K562 (cell line): ENCODE measurements around the gene TAT. TPM values are rescaled to one million over a fixed set of nuclear protein-coding genes. Genes with fewer than 3 reads are reported as not detected.

Source experiments
- ATAC-seq: fragments of 200-7000 bp; cut with Tn5 transposase; 3 replicates; pipeline ENCODE4 v1.9.1; 2020; ENCODE audit warnings: moderate library complexity
- BruUV-seq: library from RNA; stranded (reverse); fragments of 400-500 nt; replicated peaks from 2 replicates; lab custom pipeline; 2021; lab: Mats Ljungman, UMichigan
- CTCF ChIA-PET: fragments of 300-600 bp; formaldehyde crosslinking; extraction: SDS; loops from one replicate; lab custom pipeline; 2021; ENCODE audit warnings: low intra/inter-chr PET ratio; lab: Yijun Ruan, JAX
- POLR2A ChIA-PET: fragments of 300-600, 350-650 bp; sonication (Branson Sonifier 250); formaldehyde crosslinking; extraction: SDS; loops from one replicate; lab custom pipeline; 2021; ENCODE audit warnings: antibody characterized with exemption, inconsistent platforms; lab: Yijun Ruan, JAX
- DNase-seq, 4 experiments: peaks; one replicate each; pipeline versions ENCODE4 v3.0.0 to v3.0.0-alpha.2; 2011 to 2018; ENCODE audit warnings: low spot score in 3 of 4, mixed read lengths in 3 of 4; ENCODE audit errors: extremely low read depth in 1 of 4
- FAIRE-seq: peaks from 2 replicates; lab custom pipeline; 2011; peaks lifted over from hg19 to GRCh38; lab: Jason Lieb, UNC
- H2AFZ ChIP-seq: 2 replicates; pipeline ENCODE4 v1.6.0; 2011; ENCODE audit warnings: low read depth, low read length, control low read depth, inconsistent platforms
- H3K27ac ChIP-seq: fragments of 200-600 bp; 3 replicates; pipeline ENCODE4 v1.8.0; 2011; ENCODE audit warnings: low read depth, mild to moderate bottlenecking, control low read depth, inconsistent platforms, low read length, moderate library complexity, mixed read lengths; ENCODE audit errors: extremely low read depth
- H3K27me3 ChIP-seq, 2 experiments: fragments of 300-600 bp in 1 of 2; 2 replicates in 1 of 2; 3 replicates in 1 of 2; pipeline versions ENCODE4 v1.6.0 to v1.8.0; 2011; ENCODE audit warnings: inconsistent platforms in 2 of 2, low read length in 2 of 2, mild to moderate bottlenecking in 1 of 2, mixed read lengths in 1 of 2, moderate library complexity in 1 of 2; ENCODE audit not compliant: control insufficient read depth in 2 of 2, insufficient read depth in 2 of 2
- H3K36me3 ChIP-seq: fragments of 300-600 bp; 3 replicates; pipeline ENCODE4 v1.8.0; 2011; ENCODE audit warnings: mild to moderate bottlenecking, low read length, inconsistent platforms; ENCODE audit not compliant: control insufficient read depth, insufficient read depth
- H3K4me1 ChIP-seq, 2 experiments: fragments of 200-600 bp in 1 of 2; replicated peaks in 1 of 2; 2 replicates in 1 of 2; 3 replicates in 1 of 2; pipeline versions ENCODE4 v1.5.1 to v1.8.0; 2011; ENCODE audit warnings: inconsistent platforms in 2 of 2, low read length in 2 of 2, mild to moderate bottlenecking in 1 of 2, mixed read lengths in 1 of 2, moderate library complexity in 1 of 2; ENCODE audit not compliant: control insufficient read depth in 2 of 2, insufficient read depth in 2 of 2
- H3K4me2 ChIP-seq: 2 replicates; pipeline ENCODE4 v1.6.1; 2011; ENCODE audit warnings: low read length, control low read depth, inconsistent platforms, mixed read lengths; ENCODE audit not compliant: insufficient read depth
- H3K4me3 ChIP-seq: fragments of 200-600 bp; sonication (generic), shearing (Covaris generic); 2 replicates; pipeline ENCODE4 v1.5.1; 2016; ENCODE audit warnings: control low read depth, inconsistent platforms
- H3K79me2 ChIP-seq: fragments of 200-600 bp; 3 replicates; pipeline ENCODE4 v1.8.0; 2011; ENCODE audit warnings: low read length, inconsistent platforms; ENCODE audit not compliant: control insufficient read depth, insufficient read depth
- H3K9ac ChIP-seq, 2 experiments: 2 replicates each; pipeline versions ENCODE4 v1.6.0 to v1.6.1; 2011; ENCODE audit warnings: low read depth in 2 of 2, low read length in 2 of 2, control low read depth in 1 of 2, inconsistent platforms in 1 of 2, mild to moderate bottlenecking in 1 of 2, mixed read lengths in 1 of 2; ENCODE audit not compliant: insufficient read depth in 1 of 2
- H3K9me1 ChIP-seq: one replicate; pipeline ENCODE4 v1.6.0; 2011; ENCODE audit warnings: inconsistent platforms, mild to moderate bottlenecking, low read length, moderate library complexity; ENCODE audit not compliant: control insufficient read depth, insufficient read depth
- H3K9me3 ChIP-seq: replicated peaks from 2 replicates; pipeline ENCODE4 v1.5.1; 2011; ENCODE audit warnings: low read depth, low read length, inconsistent platforms; ENCODE audit not compliant: control insufficient read depth, insufficient read depth
- H4K20me1 ChIP-seq: replicated peaks from 2 replicates; pipeline ENCODE4 v1.6.1; 2011; ENCODE audit warnings: low read length, inconsistent platforms, mixed read lengths; ENCODE audit not compliant: control insufficient read depth, insufficient read depth
- E2F6 ChIP-seq, 2 experiments: IDR thresholded peaks; 2 replicates each; pipeline ENCODE4 v1.6.1; 2011; ENCODE audit warnings: borderline replicate concordance in 1 of 2, control low read depth in 1 of 2, low read depth in 1 of 2, low read length in 1 of 2, mild to moderate bottlenecking in 1 of 2, mixed read lengths in 1 of 2, moderate library complexity in 1 of 2; ENCODE audit not compliant: insufficient read depth in 1 of 2, insufficient read length in 1 of 2, poor library complexity in 1 of 2, severe bottlenecking in 1 of 2; ENCODE audit errors: extremely low read depth in 1 of 2
- HNRNPL ChIP-seq: fragments of 200-400 bp; formaldehyde crosslinking; IDR thresholded peaks from 2 replicates; pipeline ENCODE4 v1.6.1; 2017; ENCODE audit warnings: low read depth, mild to moderate bottlenecking, low read length
- MYBL2 ChIP-seq, 2 experiments: fragments of 450-650 bp in 1 of 2; sonication (generic) in 1 of 2; formaldehyde crosslinking in 1 of 2; IDR thresholded peaks; 2 replicates each; pipeline versions ENCODE4 v1.6.1 to v1.8.1; 2017 to 2022; ENCODE audit warnings: borderline replicate concordance in 1 of 2, inconsistent platforms in 1 of 2, low read depth in 1 of 2, mild to moderate bottlenecking in 1 of 2, missing genetic modification reagents in 1 of 2, moderate library complexity in 1 of 2
- NBN ChIP-seq: fragments of 450-650 bp; IDR thresholded peaks from 2 replicates; pipeline ENCODE4 v1.6.1; 2016; ENCODE audit warnings: low read depth, mild to moderate bottlenecking
- NFIC ChIP-seq: fragments of 450-650 bp; IDR thresholded peaks from 2 replicates; pipeline ENCODE4 v1.6.1; 2017; ENCODE audit warnings: mild to moderate bottlenecking, inconsistent platforms
- PRMT5 ChIP-seq: sonication (generic); formaldehyde crosslinking; IDR thresholded peaks from 2 replicates; pipeline ENCODE4 v1.5.0; 2020; ENCODE audit warnings: missing genetic modification reagents
- RAD21 ChIP-seq, 2 experiments: fragments of 250-450 bp in 1 of 2; fragments of 450-650 bp in 1 of 2; sonication (Bioruptor Pico) in 1 of 2; formaldehyde crosslinking in 1 of 2; IDR thresholded peaks in 1 of 2; conservative IDR thresholded peaks in 1 of 2; 2 replicates each; pipeline versions ENCODE4 v1.4.0 to v1.8.0; 2020 to 2022; ENCODE audit warnings: mild to moderate bottlenecking in 2 of 2, moderate library complexity in 1 of 2
- SIX5 ChIP-seq, 2 experiments: IDR thresholded peaks; 2 replicates each; pipeline ENCODE4 v1.6.1; 2011; ENCODE audit warnings: low read length in 2 of 2, borderline replicate concordance in 1 of 2, low read depth in 1 of 2, mild to moderate bottlenecking in 1 of 2, moderate library complexity in 1 of 2; ENCODE audit not compliant: insufficient read depth in 1 of 2
- SP1 ChIP-seq: sonication (generic); formaldehyde crosslinking; IDR thresholded peaks from 2 replicates; pipeline ENCODE4 v1.8.1; 2022; ENCODE audit warnings: mild to moderate bottlenecking, missing genetic modification reagents
- STAG1 ChIP-seq: sonication (generic); formaldehyde crosslinking; IDR thresholded peaks from 2 replicates; pipeline ENCODE4 v1.5.0; 2020; ENCODE audit warnings: missing genetic modification reagents, borderline replicate concordance
- U2AF1 ChIP-seq: fragments of 200-400 bp; formaldehyde crosslinking; optimal IDR thresholded peaks from 2 replicates; pipeline ENCODE3; 2017; ENCODE audit warnings: mild to moderate bottlenecking, low read depth, low read length, moderate library complexity
- ZBTB8A ChIP-seq: fragments of 450-650 bp; IDR thresholded peaks from 2 replicates; pipeline ENCODE4 v1.6.1; 2018; ENCODE audit warnings: mild to moderate bottlenecking, moderate library complexity; ENCODE audit not compliant: partially characterized antibody
- ZKSCAN3 ChIP-seq: fragments of 250-450 bp; sonication (Bioruptor Pico); IDR thresholded peaks from 2 replicates; pipeline ENCODE4 v1.4.0; 2020
- WGBS: fragments of 100-300 bp; shearing (Covaris generic); methylation state at CpG from one replicate; pipeline ENCODE4 v1.1.6; 2016; ENCODE audit warnings: low coverage, mixed read lengths; ENCODE audit not compliant: insufficient coverage; ENCODE audit errors: missing lambda C conversion rate; 5-methylcytosine and 5-hydroxymethylcytosine counted together
- in situ Hi-C: fragments of 300-500 bp; cut with MboI; formaldehyde crosslinking; loops from 4 replicates; pipeline ENCODE4 v1.15.0; 2018; ENCODE audit warnings: inconsistent platforms, mixed read lengths
- intact Hi-C: fragments of 100-400 bp; cut with micrococcal nuclease; formaldehyde crosslinking; loops from 2 replicates; pipeline ENCODE4 v1.14.2; 2022
- polyA plus RNA-seq, 8 experiments: library from polyadenylated mRNA; depleted of rRNA in 4 of 8; stranded (reverse) in 5 of 8; unstranded in 3 of 8; fragments of >200 nt; fragmentation: Nextera tagmentation in 2 of 8; fragmentation: Illumina TruSeq in 1 of 8; extraction: Ambion mirVana in 2 of 8; extraction: Trizol in 1 of 8; gene quantifications; 2 replicates each; pipeline versions ENCODE4 v1.2.1 to v1.2.3, GENCODE V29; 2011 to 2014; ENCODE audit warnings: inconsistent platforms in 1 of 8, missing spikeins in 1 of 8
- total RNA-seq, 7 experiments: library from RNA; depleted of rRNA in 6 of 7; stranded (reverse); fragments of >200 nt in 6 of 7; fragmentation: Illumina TruSeq in 2 of 7; extraction: Trizol in 2 of 7; gene quantifications; 2 replicates each; pipeline versions ENCODE4 v1.2.1 to v1.2.3, GENCODE V29; 2011 to 2021; ENCODE audit warnings: low replicate concordance in 1 of 7
- TF ChIP-seq, protein P1 (sequence below): sonication (generic); IDR thresholded peaks from 2 replicates; pipeline ENCODE4 v1.6.1; 2016

Gene TAT
- total and polyA plus RNA-seq, 9 of the 15 experiments (the other 6 are each of a cell fraction or from before 2014, with no cell fraction given) = 0.04 to 0.24 (median 0.04) TPM; not detected in 6

- TF ChIP-seq RAD21 (CRISPR knock-in tag; conservative IDR thresholded peaks at IDR 0.05 in 1 of 2, IDR thresholded peaks at IDR 0.05 in 1 of 2) (peak; percentile 33 to 73), PRMT5 (CRISPR knock-in tag) (no peak), STAG1 (CRISPR knock-in tag) (peak; percentile 39; the same call in 1 of the 2 replicates), HNRNPL (no peak)
Measured at GRCh38 chr16:71537643-71538042, 39.2 kb downstream of the TAT start (continued).

DNA sequence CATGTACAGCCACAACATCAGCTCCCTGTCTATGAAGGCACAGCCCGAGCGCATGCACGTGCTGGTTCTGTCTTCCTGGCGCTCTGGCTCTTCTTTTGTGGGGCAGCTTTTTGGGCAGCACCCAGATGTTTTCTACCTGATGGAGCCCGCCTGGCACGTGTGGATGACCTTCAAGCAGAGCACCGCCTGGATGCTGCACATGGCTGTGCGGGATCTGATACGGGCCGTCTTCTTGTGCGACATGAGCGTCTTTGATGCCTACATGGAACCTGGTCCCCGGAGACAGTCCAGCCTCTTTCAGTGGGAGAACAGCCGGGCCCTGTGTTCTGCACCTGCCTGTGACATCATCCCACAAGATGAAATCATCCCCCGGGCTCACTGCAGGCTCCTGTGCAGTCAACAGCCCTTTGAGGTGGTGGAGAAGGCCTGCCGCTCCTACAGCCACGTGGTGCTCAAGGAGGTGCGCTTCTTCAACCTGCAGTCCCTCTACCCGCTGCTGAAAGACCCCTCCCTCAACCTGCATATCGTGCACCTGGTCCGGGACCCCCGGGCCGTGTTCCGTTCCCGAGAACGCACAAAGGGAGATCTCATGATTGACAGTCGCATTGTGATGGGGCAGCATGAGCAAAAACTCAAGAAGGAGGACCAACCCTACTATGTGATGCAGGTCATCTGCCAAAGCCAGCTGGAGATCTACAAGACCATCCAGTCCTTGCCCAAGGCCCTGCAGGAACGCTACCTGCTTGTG is 40.0 kb downstream of the TAT start:
- intact Hi-C loops (loop anchor here (1.0 to 5.0 kb wide), 3 partner anchors 35 to 124 kb away; no protein-coding TSS in a partner anchor), in situ Hi-C loops (no loop called here)
- CTCF ChIA-PET = interaction anchor here (0.7 to 1.4 kb wide), 2 partner anchors 125 to 1324 kb away, joined by 3 to 6 read pairs; no protein-coding TSS in a partner anchor
- no peak overlapping the region for H3K4me3 ChIP-seq
- FAIRE-seq = no peak
- no peak overlapping the region for H3K27ac ChIP-seq
- no peaks in the 10 kb centered on the region for H3K4me1 ChIP-seq
- no peaks in the 10 kb centered on the region for H3K36me3 ChIP-seq
- no peak overlapping the region for H2AFZ ChIP-seq
- no peak overlapping the region for H3K9ac ChIP-seq
- DNase-seq = no peak
- H3K79me2 ChIP-seq = no peaks in the 10 kb centered on the region
- 2% methylated on average over 28 of the region's 28 CpGs for WGBS
- no peaks in the 10 kb centered on the region for H3K9me1 ChIP-seq
- no peaks in the 10 kb centered on the region for H3K9me3 ChIP-seq
- no TSS peak for BruUV-seq
- no peak for ATAC-seq
- H3K4me2 ChIP-seq = no peak overlapping the region
- H3K27me3 ChIP-seq = peaks cover 9 to 21% of the 10 kb centered on the region in 2 experiments
- 0 out of 2 replicates have a peak, but pooled peaks cover 3% of the 10 kb centered on the region for H4K20me1 ChIP-seq
- POLR2A ChIA-PET = interaction anchor here (0.6 kb wide), 2 partner anchors 19 to 175 kb away, joined by 3 read pairs; no protein-coding TSS in a partner anchor
- TF ChIP-seq E2F6 (IDR thresholded peaks at IDR 0.05; ENCODE audit: borderline replicate concordance in 1 of 2, extremely low read depth in 1 of 2, insufficient read depth in 1 of 2, insufficient read length in 1 of 2, low read depth in 1 of 2, low read length in 1 of 2, poor library complexity in 1 of 2, severe bottlenecking in 1 of 2) (no peak), NFIC (no peak), ZKSCAN3 (CRISPR knock-in tag) (no peak), SIX5 (IDR thresholded peaks at IDR 0.05; ENCODE audit: borderline replicate concordance in 1 of 2, insufficient read depth in 1 of 2, low read depth in 1 of 2, low read length in 2 of 2) (no peak), MYBL2 (IDR thresholded peaks at IDR 0.05; ENCODE audit: low read depth) (no peak), MYBL2 (CRISPR knock-in tag; IDR thresholded peaks at IDR 0.05; ENCODE audit: borderline replicate concordance) (no peak), ZBTB8A (no peak), NBN (no peak), SP1 (no peak), U2AF1 (no peak)
- TF ChIP-seq, protein P1, sequence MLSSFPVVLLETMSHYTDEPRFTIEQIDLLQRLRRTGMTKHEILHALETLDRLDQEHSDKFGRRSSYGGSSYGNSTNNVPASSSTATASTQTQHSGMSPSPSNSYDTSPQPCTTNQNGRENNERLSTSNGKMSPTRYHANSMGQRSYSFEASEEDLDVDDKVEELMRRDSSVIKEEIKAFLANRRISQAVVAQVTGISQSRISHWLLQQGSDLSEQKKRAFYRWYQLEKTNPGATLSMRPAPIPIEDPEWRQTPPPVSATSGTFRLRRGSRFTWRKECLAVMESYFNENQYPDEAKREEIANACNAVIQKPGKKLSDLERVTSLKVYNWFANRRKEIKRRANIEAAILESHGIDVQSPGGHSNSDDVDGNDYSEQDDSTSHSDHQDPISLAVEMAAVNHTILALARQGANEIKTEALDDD = no peak
